ENCODE data around the gene HDAC4. TPM values are rescaled to one million over a fixed set of nuclear protein-coding genes. Genes with fewer than 3 reads are reported as not detected.

Gene HDAC4
- total and polyA plus RNA-seq, 8 donors = 1.7 to 98.8 (median 24.5) TPM

DNA sequence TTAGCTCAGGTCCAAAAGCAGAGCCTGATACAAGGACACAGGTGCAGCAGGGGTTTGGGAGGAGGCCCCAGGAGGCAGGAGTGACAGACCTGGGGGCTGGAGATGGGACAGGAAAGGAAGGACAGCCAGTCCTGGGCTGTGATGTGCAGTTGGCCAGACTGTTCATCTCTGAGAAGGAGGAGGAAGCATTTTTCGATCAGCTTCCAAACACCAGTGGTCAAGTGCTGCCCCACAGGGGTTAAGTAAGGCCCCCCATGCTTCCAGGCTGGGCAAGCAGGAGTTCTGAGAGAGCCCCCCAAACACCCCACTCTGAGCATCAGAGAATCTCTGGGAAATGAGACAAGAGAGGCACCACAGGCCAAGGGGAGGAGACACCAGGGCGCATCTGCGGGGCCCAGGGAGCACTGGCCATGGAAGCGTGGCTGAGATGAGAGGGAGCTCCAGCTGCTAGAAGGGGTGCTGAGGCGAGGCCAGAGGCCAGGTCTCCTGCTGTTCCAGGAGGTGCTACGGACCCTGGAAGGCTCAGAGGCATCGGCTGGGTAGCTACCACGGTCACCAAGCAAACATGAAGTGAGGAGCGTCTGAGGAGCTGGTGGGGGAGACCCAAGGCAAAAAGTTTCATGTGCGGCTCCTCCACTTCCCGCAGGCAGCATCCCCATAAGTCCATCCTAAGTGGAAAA, 5.6 kb upstream of the HDAC4 start:
- Histone ChIP-seq H3K27ac (no peak overlapping the region), H3K36me3 (no peaks in the 10 kb centered on the region), H3K4me3 (no peak overlapping the region), H3K27me3 (no peaks in the 10 kb centered on the region), H3K4me1 (peaks cover 7 to 9% (median 7%) of the 10 kb centered on the region in 4 donors), H3K9me3 (no peaks in the 10 kb centered on the region)
- WGBS, 5 donors = 87 to 96% (median 90%) methylated on average over 11 of the region's 11 CpGs
- TF ChIP-seq POLR2A (IDR thresholded peaks at IDR 0.05) = no peak
- TF ChIP-seq, protein P1, sequence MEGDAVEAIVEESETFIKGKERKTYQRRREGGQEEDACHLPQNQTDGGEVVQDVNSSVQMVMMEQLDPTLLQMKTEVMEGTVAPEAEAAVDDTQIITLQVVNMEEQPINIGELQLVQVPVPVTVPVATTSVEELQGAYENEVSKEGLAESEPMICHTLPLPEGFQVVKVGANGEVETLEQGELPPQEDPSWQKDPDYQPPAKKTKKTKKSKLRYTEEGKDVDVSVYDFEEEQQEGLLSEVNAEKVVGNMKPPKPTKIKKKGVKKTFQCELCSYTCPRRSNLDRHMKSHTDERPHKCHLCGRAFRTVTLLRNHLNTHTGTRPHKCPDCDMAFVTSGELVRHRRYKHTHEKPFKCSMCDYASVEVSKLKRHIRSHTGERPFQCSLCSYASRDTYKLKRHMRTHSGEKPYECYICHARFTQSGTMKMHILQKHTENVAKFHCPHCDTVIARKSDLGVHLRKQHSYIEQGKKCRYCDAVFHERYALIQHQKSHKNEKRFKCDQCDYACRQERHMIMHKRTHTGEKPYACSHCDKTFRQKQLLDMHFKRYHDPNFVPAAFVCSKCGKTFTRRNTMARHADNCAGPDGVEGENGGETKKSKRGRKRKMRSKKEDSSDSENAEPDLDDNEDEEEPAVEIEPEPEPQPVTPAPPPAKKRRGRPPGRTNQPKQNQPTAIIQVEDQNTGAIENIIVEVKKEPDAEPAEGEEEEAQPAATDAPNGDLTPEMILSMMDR (IDR thresholded peaks at IDR 0.05) = no peak
- no peak for TF ChIP-seq EP300 (IDR thresholded peaks at IDR 0.05)
- TF ChIP-seq POLR2AphosphoS5 (IDR thresholded peaks at IDR 0.05) = no peak
- DNase-seq = no peak
- intact Hi-C loops (cut with DNase I; ENCODE audit: low total_unique reads) = no loop called here

GRCh38 chr2:239405071-239405470, 4.3 kb upstream of the HDAC4 start:
- intact Hi-C loops (cut with DNase I; ENCODE audit: low total_unique reads) = no loop called here
- Histone ChIP-seq H3K9me3 (no peaks in the 10 kb centered on the region), H3K4me1 (peaks cover 7 to 11% (median 7%) of the 10 kb centered on the region in 4 donors), H3K27ac (no peak overlapping the region), H3K27me3 (no peaks in the 10 kb centered on the region), H3K36me3 (no peaks in the 10 kb centered on the region), H3K4me3 (no peak overlapping the region)
- no peak for DNase-seq
- TF ChIP-seq, protein P1 (IDR thresholded peaks at IDR 0.05) = no peak
- TF ChIP-seq POLR2A (IDR thresholded peaks at IDR 0.05) (no peak), POLR2AphosphoS5 (IDR thresholded peaks at IDR 0.05) (no peak), EP300 (IDR thresholded peaks at IDR 0.05) (no peak)
- 84 to 92% (median 91%) methylated on average over 6 of the region's 6 CpGs for WGBS, 5 donors

GRCh38 chr2:239402666-239403065, 1.8 kb upstream of the HDAC4 start:
- DNase-seq = no peak
- WGBS, 5 donors = 93 to 99% (median 96%) methylated on average over 11 of the region's 11 CpGs
- no peaks in the 10 kb centered on the region for H3K27me3 ChIP-seq
- H3K36me3 ChIP-seq = no peaks in the 10 kb centered on the region
- intact Hi-C loops (cut with DNase I; ENCODE audit: low total_unique reads) = no loop called here
- TF ChIP-seq POLR2A (IDR thresholded peaks at IDR 0.05) = no peak
- peaks cover 11 to 31% (median 22%) of the 10 kb centered on the region in 4 donors for H3K4me1 ChIP-seq
- no peaks in the 10 kb centered on the region for H3K9me3 ChIP-seq
- no peak overlapping the region for H3K27ac ChIP-seq
- H3K4me3 ChIP-seq = peak overlapping the region in 1 of 4 donors; percentile 70

DNA sequence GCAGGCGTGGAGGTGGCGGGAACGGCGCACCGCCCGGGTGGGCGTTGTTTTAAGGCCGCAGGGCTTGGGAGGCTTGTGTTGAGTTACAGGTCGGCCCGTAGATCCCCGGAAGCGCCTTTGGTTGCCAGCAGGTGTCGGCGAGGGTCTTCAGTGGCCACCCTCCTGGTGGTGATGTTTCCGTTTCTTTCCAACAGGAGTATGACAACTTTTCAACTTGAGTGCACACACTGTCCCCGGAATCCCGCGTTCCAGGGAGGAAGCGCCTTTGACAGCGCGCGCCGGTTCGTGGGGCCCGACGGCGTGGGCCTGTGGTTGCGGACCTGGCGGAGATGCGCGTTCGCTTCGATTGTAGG, 1.0 kb upstream of the HDAC4 start:
- H3K9me3 ChIP-seq = no peaks in the 10 kb centered on the region
- H3K4me3 ChIP-seq = peak overlapping the region; percentile 47 to 72 (median 71)
- H3K4me1 ChIP-seq = peaks cover 11 to 39% (median 30%) of the 10 kb centered on the region in 4 donors
- H3K27me3 ChIP-seq = no peaks in the 10 kb centered on the region
- peak overlapping the region; percentile 96 to 100 (median 100) for H3K27ac ChIP-seq
- intact Hi-C loops (cut with DNase I; ENCODE audit: low total_unique reads) = no loop called here
- peak in 1 of 2 donors; percentile 54 for DNase-seq
- TF ChIP-seq POLR2AphosphoS5 (IDR thresholded peaks at IDR 0.05) (no peak), POLR2A (IDR thresholded peaks at IDR 0.05) (no peak), EP300 (IDR thresholded peaks at IDR 0.05) (no peak)
- TF ChIP-seq, protein P1 (IDR thresholded peaks at IDR 0.05) = no peak
- 0 to 2% (median 1%) methylated on average over 19 to 33 of the region's 33 CpGs for WGBS, 5 donors
- no peaks in the 10 kb centered on the region for H3K36me3 ChIP-seq

Measured in stomach (tissue), 9 donors.